Mammary epithelial cell (primary cell): ENCODE results near the gene INSRR.

ENCODE experiments used
- EZH2 ChIP-seq: IDR thresholded peaks from 2 replicates; pipeline ENCODE4 v1.6.1; 2012; ENCODE audit warnings: low read length, inconsistent platforms, borderline replicate concordance
- TF ChIP-seq, protein P1 (sequence below), 2 donors: IDR thresholded peaks in 1 of 2; conservative IDR thresholded peaks in 1 of 2; 2 replicates each; pipeline ENCODE4 v1.5.1; 2011 to 2012; ENCODE audit warnings: inconsistent platforms in 2 of 2, low read length in 2 of 2, mild to moderate bottlenecking in 2 of 2, control low read depth in 1 of 2, low read depth in 1 of 2; ENCODE audit not compliant: insufficient read depth in 1 of 2; ENCODE audit errors: extremely low read depth in 1 of 2

DNA sequence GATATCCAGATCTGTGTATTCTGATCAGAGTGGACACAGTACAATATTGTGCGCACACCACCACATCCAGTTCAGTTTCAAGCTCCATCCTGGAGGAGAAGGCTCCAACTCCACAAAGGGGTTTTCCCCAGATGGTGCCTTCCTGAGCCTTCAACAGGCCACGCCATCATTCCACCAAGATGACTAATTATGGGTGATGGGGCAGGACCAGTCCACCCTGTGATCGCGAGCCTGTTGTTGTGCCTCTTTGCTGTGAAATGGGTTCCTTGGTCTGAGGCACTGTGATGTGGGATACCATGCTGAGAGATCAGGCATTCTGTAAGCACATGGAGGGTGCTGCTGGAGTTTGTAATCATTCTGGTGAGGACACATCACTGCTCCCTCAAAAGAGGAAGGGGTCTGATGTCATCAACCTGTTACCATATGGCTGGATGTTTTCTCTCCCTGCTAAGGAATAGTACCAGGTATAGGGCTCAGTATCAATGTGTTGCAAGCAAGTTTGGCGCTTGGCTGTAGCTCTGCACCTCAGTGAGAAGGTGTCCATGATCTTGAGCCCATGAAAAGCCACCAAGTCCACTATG lies 35.6 kb downstream of the INSRR start:
- TF ChIP-seq, protein P1, sequence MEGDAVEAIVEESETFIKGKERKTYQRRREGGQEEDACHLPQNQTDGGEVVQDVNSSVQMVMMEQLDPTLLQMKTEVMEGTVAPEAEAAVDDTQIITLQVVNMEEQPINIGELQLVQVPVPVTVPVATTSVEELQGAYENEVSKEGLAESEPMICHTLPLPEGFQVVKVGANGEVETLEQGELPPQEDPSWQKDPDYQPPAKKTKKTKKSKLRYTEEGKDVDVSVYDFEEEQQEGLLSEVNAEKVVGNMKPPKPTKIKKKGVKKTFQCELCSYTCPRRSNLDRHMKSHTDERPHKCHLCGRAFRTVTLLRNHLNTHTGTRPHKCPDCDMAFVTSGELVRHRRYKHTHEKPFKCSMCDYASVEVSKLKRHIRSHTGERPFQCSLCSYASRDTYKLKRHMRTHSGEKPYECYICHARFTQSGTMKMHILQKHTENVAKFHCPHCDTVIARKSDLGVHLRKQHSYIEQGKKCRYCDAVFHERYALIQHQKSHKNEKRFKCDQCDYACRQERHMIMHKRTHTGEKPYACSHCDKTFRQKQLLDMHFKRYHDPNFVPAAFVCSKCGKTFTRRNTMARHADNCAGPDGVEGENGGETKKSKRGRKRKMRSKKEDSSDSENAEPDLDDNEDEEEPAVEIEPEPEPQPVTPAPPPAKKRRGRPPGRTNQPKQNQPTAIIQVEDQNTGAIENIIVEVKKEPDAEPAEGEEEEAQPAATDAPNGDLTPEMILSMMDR (conservative IDR thresholded peaks at IDR 0.05 in 1 of 2, IDR thresholded peaks at IDR 0.05 in 1 of 2; ENCODE audit: extremely low read depth in 1 of 2, insufficient read depth in 1 of 2, low read depth in 1 of 2, low read length in 2 of 2), result no peak
- no peak for TF ChIP-seq EZH2
